HEK293 (cell line): ENCODE data around the gene RPAP3.

Experiments
- CTCF ChIA-PET: fragments of 350-600 bp; formaldehyde crosslinking; extraction: SDS; loops from one replicate; lab custom pipeline; 2021; ENCODE audit warnings: antibody characterized with exemption; lab: Yijun Ruan, JAX
- POLR2A ChIA-PET: fragments of 300-600 bp; formaldehyde crosslinking; extraction: SDS; loops from one replicate; lab custom pipeline; 2020; ENCODE audit warnings: antibody characterized with exemption, inconsistent platforms; lab: Yijun Ruan, JAX
- H3K27ac ChIP-seq: fragments of 200-500 bp; sonication (Bioruptor generic); 2 replicates; pipeline ENCODE4 v1.5.1; 2014; ENCODE audit warnings: low read depth, low read length, control low read depth, inconsistent platforms; ENCODE audit errors: extremely low read depth
- H3K36me3 ChIP-seq, 2 experiments: fragments of 200-500 bp in 1 of 2; sonication (Bioruptor generic) in 1 of 2; 1 replicate in 1 of 2; 2 replicates in 1 of 2; pipeline ENCODE4 v1.5.1; 2014 to 2017; ENCODE audit warnings: inconsistent platforms in 2 of 2, low read length in 2 of 2; ENCODE audit not compliant: control insufficient read depth in 2 of 2, insufficient read depth in 1 of 2
- H3K4me1 ChIP-seq: fragments of 200-500 bp; sonication (Bioruptor generic); 2 replicates; pipeline ENCODE4 v1.5.1; 2014; ENCODE audit warnings: mild to moderate bottlenecking, low read length, inconsistent platforms; ENCODE audit not compliant: control insufficient read depth, insufficient read depth
- H3K4me3 ChIP-seq: 2 replicates; pipeline ENCODE4 v1.5.1; 2011; ENCODE audit warnings: low read depth, mild to moderate bottlenecking, control low read depth, low read length, moderate library complexity
- H3K9me3 ChIP-seq: fragments of 200-500 bp; sonication (Bioruptor generic); 2 replicates; pipeline ENCODE4 v1.5.1; 2014; ENCODE audit warnings: low read depth, low read length, inconsistent platforms; ENCODE audit not compliant: control insufficient read depth, insufficient read depth
- KLF8 ChIP-seq: fragments of 450-650 bp; formaldehyde crosslinking; IDR thresholded peaks from 2 replicates; pipeline ENCODE4 v1.5.1; 2016; ENCODE audit warnings: missing biosample characterization, missing genetic modification characterization
- KLF9 ChIP-seq: fragments of 450-650 bp; formaldehyde crosslinking; IDR thresholded peaks from 2 replicates; pipeline ENCODE4 v1.5.1; 2016; ENCODE audit warnings: missing biosample characterization, missing genetic modification characterization, low read depth
- ZBTB8A ChIP-seq: fragments of 450-650 bp; formaldehyde crosslinking; IDR thresholded peaks from 2 replicates; pipeline ENCODE4 v1.5.1; 2016; ENCODE audit warnings: missing biosample characterization, missing genetic modification characterization
- ZNF121 ChIP-seq: fragments of 450-650 bp; formaldehyde crosslinking; IDR thresholded peaks from 2 replicates; pipeline ENCODE4 v1.5.1; 2016; ENCODE audit warnings: missing biosample characterization, missing genetic modification characterization
- ZNF138 ChIP-seq: fragments of 450-650 bp; formaldehyde crosslinking; IDR thresholded peaks from 2 replicates; pipeline ENCODE4 v1.5.1; 2016; ENCODE audit warnings: missing biosample characterization, missing genetic modification characterization, borderline replicate concordance
- ZNF174 ChIP-seq: fragments of 450-650 bp; formaldehyde crosslinking; IDR thresholded peaks from 2 replicates; pipeline ENCODE4 v1.5.0; 2017; ENCODE audit warnings: missing biosample characterization, mild to moderate bottlenecking, missing genetic modification characterization
- ZNF175 ChIP-seq: fragments of 450-650 bp; formaldehyde crosslinking; IDR thresholded peaks from 2 replicates; pipeline ENCODE4 v1.5.1; 2016; ENCODE audit warnings: missing biosample characterization, missing genetic modification characterization
- ZNF292 ChIP-seq: fragments of 450-650 bp; formaldehyde crosslinking; IDR thresholded peaks from 2 replicates; pipeline ENCODE4 v1.5.1; 2016; ENCODE audit warnings: low read depth, missing biosample characterization, missing genetic modification characterization, borderline replicate concordance
- ZNF416 ChIP-seq: fragments of 450-650 bp; formaldehyde crosslinking; IDR thresholded peaks from 2 replicates; pipeline ENCODE4 v1.5.1; 2016; ENCODE audit warnings: missing biosample characterization, missing genetic modification characterization
- ZNF561 ChIP-seq: fragments of 450-650 bp; IDR thresholded peaks from 2 replicates; pipeline ENCODE4 v1.5.1; 2018; ENCODE audit warnings: missing biosample characterization, missing genetic modification characterization, borderline replicate concordance
- ZNF629 ChIP-seq: fragments of 450-650 bp; formaldehyde crosslinking; IDR thresholded peaks from 2 replicates; pipeline ENCODE4 v1.5.1; 2017; ENCODE audit warnings: missing biosample characterization, missing genetic modification characterization
- ZNF837 ChIP-seq: fragments of 450-650 bp; formaldehyde crosslinking; IDR thresholded peaks from 2 replicates; pipeline ENCODE4 v1.5.1; 2016; ENCODE audit warnings: missing biosample characterization, missing genetic modification characterization
- ZNF843 ChIP-seq: fragments of 450-650 bp; formaldehyde crosslinking; IDR thresholded peaks from 2 replicates; pipeline ENCODE4 v1.5.1; 2016; ENCODE audit warnings: missing biosample characterization, missing genetic modification characterization
- TF ChIP-seq, protein P1 (sequence below): fragments of 450-650 bp; formaldehyde crosslinking; IDR thresholded peaks from 2 replicates; pipeline ENCODE4 v1.5.1; 2017; ENCODE audit warnings: missing biosample characterization, missing genetic modification characterization
- TF ChIP-seq, protein P2 (sequence below): fragments of 450-650 bp; formaldehyde crosslinking; IDR thresholded peaks from 2 replicates; pipeline ENCODE4 v1.5.1; 2016; ENCODE audit warnings: missing biosample characterization, missing genetic modification characterization
- TF ChIP-seq, protein P3 (sequence below): fragments of 450-650 bp; formaldehyde crosslinking; IDR thresholded peaks from 2 replicates; pipeline ENCODE4 v1.5.1; 2016; ENCODE audit warnings: missing biosample characterization, missing genetic modification characterization
- TF ChIP-seq, protein P4 (sequence below): fragments of 450-650 bp; formaldehyde crosslinking; IDR thresholded peaks from 2 replicates; pipeline ENCODE4 v1.5.1; 2016; ENCODE audit warnings: missing biosample characterization, missing genetic modification characterization
- TF ChIP-seq, protein P5 (sequence below): fragments of 450-650 bp; formaldehyde crosslinking; IDR thresholded peaks from 2 replicates; pipeline ENCODE4 v1.5.1; 2016; ENCODE audit warnings: missing biosample characterization, missing genetic modification characterization
- TF ChIP-seq, protein P6 (sequence below): fragments of 450-650 bp; formaldehyde crosslinking; IDR thresholded peaks from 2 replicates; pipeline ENCODE4 v1.5.1; 2017; ENCODE audit warnings: missing biosample characterization, missing genetic modification characterization

Gene RPAP3

DNA sequence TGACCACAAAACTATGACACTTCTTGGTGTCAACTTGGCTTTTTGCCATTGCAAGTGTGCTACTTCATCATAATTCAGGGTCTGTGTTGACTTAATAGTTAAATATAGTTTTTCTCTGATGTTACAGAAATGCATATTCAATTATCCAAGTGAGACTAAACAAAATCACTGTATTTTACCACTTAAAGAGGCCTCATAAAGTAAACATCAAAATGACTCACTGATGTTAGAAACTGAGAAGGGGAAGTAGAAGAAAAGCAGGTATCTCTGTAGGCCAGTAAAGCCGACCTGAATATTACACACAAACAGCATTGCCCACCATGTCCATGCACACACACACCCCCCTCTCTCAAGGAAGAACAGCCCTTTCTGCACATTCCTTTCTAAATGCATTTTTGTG is 55.4 kb downstream of the RPAP3 start:
- Histone ChIP-seq H3K4me3 (no peak overlapping the region), H3K4me1 (no peaks in the 10 kb centered on the region; the same call in 1 of the 2 replicates), H3K9me3 (no peaks in the 10 kb centered on the region), H3K27ac (no peak overlapping the region), H3K36me3 (peaks cover 0 to 3% of the 10 kb centered on the region in 2 experiments; a peak in 1 of 3 replicates)
- TF ChIP-seq ZNF629 (no peak), ZNF843 (tag by site-specific recombination) (no peak)
- TF ChIP-seq, protein P1, sequence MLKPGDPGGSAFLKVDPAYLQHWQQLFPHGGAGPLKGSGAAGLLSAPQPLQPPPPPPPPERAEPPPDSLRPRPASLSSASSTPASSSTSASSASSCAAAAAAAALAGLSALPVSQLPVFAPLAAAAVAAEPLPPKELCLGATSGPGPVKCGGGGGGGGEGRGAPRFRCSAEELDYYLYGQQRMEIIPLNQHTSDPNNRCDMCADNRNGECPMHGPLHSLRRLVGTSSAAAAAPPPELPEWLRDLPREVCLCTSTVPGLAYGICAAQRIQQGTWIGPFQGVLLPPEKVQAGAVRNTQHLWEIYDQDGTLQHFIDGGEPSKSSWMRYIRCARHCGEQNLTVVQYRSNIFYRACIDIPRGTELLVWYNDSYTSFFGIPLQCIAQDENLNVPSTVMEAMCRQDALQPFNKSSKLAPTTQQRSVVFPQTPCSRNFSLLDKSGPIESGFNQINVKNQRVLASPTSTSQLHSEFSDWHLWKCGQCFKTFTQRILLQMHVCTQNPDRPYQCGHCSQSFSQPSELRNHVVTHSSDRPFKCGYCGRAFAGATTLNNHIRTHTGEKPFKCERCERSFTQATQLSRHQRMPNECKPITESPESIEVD, result 0 out of 2 replicates have a peak, but pooled peaks have one; percentile 33
- CTCF ChIA-PET, result interaction anchor here (1.6 to 3.3 kb wide), 3 partner anchors 13 to 187 kb away, joined by 4 to 21 read pairs (median 17); no protein-coding TSS in a partner anchor
- POLR2A ChIA-PET, result no interaction called here

DNA sequence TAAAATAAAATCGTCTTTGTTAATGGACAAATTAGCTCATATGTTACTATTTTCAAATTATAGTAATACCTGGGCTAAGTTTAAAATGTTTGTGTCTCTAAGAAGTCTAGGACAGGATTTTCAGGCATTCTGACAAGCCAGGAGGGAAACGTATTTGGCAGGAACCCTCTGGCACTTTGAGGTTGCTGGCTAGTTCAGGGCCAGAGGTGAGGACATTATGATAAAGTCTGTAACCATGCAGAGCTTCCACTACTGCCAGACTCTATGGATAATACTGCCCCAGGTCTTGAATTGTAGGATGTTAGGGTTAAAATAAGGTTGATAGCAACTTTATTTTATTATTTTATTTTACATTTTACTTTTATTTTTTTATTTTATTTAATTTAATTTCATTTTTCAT is 56.4 kb downstream of the RPAP3 start:
- CTCF ChIA-PET, result interaction anchor here (0.6 to 2.9 kb wide), 9 partner anchors 12 to 1095 kb away, joined by 3 to 17 read pairs (median 3); no protein-coding TSS in a partner anchor
- Histone ChIP-seq H3K4me1 (no peaks in the 10 kb centered on the region; the same call in 1 of the 2 replicates), H3K4me3 (no peak overlapping the region), H3K9me3 (no peaks in the 10 kb centered on the region), H3K36me3 (peaks cover 0 to 3% of the 10 kb centered on the region in 2 experiments; a peak in 2 of 3 replicates), H3K27ac (no peak overlapping the region)
- TF ChIP-seq, protein P2, sequence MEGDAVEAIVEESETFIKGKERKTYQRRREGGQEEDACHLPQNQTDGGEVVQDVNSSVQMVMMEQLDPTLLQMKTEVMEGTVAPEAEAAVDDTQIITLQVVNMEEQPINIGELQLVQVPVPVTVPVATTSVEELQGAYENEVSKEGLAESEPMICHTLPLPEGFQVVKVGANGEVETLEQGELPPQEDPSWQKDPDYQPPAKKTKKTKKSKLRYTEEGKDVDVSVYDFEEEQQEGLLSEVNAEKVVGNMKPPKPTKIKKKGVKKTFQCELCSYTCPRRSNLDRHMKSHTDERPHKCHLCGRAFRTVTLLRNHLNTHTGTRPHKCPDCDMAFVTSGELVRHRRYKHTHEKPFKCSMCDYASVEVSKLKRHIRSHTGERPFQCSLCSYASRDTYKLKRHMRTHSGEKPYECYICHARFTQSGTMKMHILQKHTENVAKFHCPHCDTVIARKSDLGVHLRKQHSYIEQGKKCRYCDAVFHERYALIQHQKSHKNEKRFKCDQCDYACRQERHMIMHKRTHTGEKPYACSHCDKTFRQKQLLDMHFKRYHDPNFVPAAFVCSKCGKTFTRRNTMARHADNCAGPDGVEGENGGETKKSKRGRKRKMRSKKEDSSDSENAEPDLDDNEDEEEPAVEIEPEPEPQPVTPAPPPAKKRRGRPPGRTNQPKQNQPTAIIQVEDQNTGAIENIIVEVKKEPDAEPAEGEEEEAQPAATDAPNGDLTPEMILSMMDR (tag by site-specific recombination), result no peak
- TF ChIP-seq KLF8 (tag by site-specific recombination), result no peak
- no peak for TF ChIP-seq ZNF175
- TF ChIP-seq ZNF837 (tag by site-specific recombination), result no peak
- TF ChIP-seq, protein P3, sequence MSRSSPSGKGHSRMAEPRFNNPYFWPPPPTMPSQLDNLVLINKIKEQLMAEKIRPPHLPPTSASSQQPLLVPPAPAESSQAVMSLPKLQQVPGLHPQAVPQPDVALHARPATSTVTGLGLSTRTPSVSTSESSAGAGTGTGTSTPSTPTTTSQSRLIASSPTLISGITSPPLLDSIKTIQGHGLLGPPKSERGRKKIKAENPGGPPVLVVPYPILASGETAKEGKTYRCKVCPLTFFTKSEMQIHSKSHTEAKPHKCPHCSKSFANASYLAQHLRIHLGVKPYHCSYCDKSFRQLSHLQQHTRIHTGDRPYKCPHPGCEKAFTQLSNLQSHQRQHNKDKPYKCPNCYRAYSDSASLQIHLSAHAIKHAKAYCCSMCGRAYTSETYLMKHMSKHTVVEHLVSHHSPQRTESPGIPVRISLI (tag by site-specific recombination), result no peak
- TF ChIP-seq, protein P4, sequence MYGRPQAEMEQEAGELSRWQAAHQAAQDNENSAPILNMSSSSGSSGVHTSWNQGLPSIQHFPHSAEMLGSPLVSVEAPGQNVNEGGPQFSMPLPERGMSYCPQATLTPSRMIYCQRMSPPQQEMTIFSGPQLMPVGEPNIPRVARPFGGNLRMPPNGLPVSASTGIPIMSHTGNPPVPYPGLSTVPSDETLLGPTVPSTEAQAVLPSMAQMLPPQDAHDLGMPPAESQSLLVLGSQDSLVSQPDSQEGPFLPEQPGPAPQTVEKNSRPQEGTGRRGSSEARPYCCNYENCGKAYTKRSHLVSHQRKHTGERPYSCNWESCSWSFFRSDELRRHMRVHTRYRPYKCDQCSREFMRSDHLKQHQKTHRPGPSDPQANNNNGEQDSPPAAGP (tag by site-specific recombination), result no peak
- TF ChIP-seq, protein P5, sequence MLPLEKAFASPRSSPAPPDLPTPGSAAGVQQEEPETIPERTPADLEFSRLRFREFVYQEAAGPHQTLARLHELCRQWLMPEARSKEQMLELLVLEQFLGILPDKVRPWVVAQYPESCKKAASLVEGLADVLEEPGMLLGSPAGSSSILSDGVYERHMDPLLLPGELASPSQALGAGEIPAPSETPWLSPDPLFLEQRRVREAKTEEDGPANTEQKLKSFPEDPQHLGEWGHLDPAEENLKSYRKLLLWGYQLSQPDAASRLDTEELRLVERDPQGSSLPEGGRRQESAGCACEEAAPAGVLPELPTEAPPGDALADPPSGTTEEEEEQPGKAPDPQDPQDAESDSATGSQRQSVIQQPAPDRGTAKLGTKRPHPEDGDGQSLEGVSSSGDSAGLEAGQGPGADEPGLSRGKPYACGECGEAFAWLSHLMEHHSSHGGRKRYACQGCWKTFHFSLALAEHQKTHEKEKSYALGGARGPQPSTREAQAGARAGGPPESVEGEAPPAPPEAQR (tag by site-specific recombination), result no peak
- TF ChIP-seq ZNF416, result no peak
- POLR2A ChIA-PET, result no interaction called here

DNA sequence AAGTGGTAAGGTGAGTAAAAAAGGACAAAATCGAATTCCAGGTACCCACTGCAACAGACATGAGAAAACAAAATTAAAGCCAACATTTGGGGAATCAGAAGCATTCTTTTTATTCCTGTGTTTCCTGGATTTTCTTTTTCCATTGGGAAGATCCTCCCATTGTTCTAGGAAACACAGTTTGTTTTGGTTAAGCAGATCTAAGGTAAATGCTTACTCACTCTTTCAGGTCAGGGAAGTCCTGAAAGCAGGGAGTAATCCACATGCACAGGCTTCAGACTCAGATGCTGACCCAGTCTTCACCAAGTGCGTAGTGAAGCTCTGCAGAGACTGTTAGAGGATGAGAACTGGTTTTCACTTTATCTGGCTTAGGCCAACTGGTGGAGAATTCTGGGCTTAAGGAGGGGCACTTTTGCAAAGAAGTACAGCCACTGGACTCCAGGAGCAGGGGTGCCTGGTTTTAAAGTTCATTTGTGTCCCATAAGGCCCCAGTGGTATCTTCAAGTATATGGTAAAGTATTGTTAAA is 57.7 kb downstream of the RPAP3 start:
- no peaks in the 10 kb centered on the region; the same call in 1 of the 2 replicates for H3K4me1 ChIP-seq
- no peak overlapping the region for H3K4me3 ChIP-seq
- CTCF ChIA-PET, result interaction anchor here (0.6 to 2.9 kb wide), 3 partner anchors 10 to 577 kb away, joined by 3 to 17 read pairs (median 3); no protein-coding TSS in a partner anchor
- peaks cover under 1% of the 10 kb centered on the region; the same call in 1 of the 2 replicates for H3K9me3 ChIP-seq
- H3K27ac ChIP-seq, result no peak overlapping the region
- POLR2A ChIA-PET, result no interaction called here
- peaks cover 0 to 3% of the 10 kb centered on the region in 2 experiments; a peak in 2 of 3 replicates for H3K36me3 ChIP-seq
- TF ChIP-seq ZNF292 (tag by site-specific recombination) (no peak), ZNF121 (tag by site-specific recombination) (no peak), ZNF174 (tag by site-specific recombination) (no peak), KLF9 (tag by site-specific recombination) (no peak), ZBTB8A (tag by site-specific recombination) (no peak), ZNF561 (tag by site-specific recombination) (no peak), ZNF138 (tag by site-specific recombination) (no peak)
- TF ChIP-seq, protein P6, sequence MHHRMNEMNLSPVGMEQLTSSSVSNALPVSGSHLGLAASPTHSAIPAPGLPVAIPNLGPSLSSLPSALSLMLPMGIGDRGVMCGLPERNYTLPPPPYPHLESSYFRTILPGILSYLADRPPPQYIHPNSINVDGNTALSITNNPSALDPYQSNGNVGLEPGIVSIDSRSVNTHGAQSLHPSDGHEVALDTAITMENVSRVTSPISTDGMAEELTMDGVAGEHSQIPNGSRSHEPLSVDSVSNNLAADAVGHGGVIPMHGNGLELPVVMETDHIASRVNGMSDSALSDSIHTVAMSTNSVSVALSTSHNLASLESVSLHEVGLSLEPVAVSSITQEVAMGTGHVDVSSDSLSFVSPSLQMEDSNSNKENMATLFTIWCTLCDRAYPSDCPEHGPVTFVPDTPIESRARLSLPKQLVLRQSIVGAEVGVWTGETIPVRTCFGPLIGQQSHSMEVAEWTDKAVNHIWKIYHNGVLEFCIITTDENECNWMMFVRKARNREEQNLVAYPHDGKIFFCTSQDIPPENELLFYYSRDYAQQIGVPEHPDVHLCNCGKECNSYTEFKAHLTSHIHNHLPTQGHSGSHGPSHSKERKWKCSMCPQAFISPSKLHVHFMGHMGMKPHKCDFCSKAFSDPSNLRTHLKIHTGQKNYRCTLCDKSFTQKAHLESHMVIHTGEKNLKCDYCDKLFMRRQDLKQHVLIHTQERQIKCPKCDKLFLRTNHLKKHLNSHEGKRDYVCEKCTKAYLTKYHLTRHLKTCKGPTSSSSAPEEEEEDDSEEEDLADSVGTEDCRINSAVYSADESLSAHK (tag by site-specific recombination), result no peak
